ENCODE data around the gene HLA-DQA1.
"Not testable (repeated sequence)": the region's sequence is repeated elsewhere in the genome, so short reads cannot be mapped to it uniquely, and the experiment has no call there.

HLA-DQA1 gene

GRCh38 chr6:32637219-32637880 is at the start of gene HLA-DQA1:
Gene HLA-DQA1, plus strand, starts transcription at chr6:32637406. Its CDS starts 53 bp downstream, at chr6:32637459.
- DNase-seq = no peak

- DNase-seq = no peak
Measured at GRCh38 chr6:32588156-32588555, 49.0 kb upstream of the HLA-DQA1 start.

- DNase-seq = peak; percentile 19
Measured at GRCh38 chr6:32589596-32590449, 47.4 kb upstream of the HLA-DQA1 start, which contains the start of gene HLA-DRB1. Gene HLA-DRB1, minus strand, starts transcription at chr6:32589848. Its CDS starts 106 bp downstream, at chr6:32589742.

- DNase-seq = not testable (repeated sequence)
Measured at GRCh38 chr6:32590713-32591112, 46.5 kb upstream of the HLA-DQA1 start.

- DNase-seq = no peak
Measured at GRCh38 chr6:32597024-32597423, 40.2 kb upstream of the HLA-DQA1 start.

GRCh38 chr6:32602383-32602782 is 34.8 kb upstream of the HLA-DQA1 start:
- no peak for DNase-seq

GRCh38 chr6:32603222-32603621 is 34.0 kb upstream of the HLA-DQA1 start:
- no peak for DNase-seq

GRCh38 chr6:32603888-32604287 is 33.3 kb upstream of the HLA-DQA1 start:
- no peak for DNase-seq

GRCh38 chr6:32604434-32604877 is 32.8 kb upstream of the HLA-DQA1 start:
- DNase-seq = no peak

GRCh38 chr6:32607263-32607987 is 29.8 kb upstream of the HLA-DQA1 start:
- DNase-seq = no peak

- no peak for DNase-seq
Measured at GRCh38 chr6:32607988-32608298, 29.3 kb upstream of the HLA-DQA1 start.

GRCh38 chr6:32608362-32608761 is 28.8 kb upstream of the HLA-DQA1 start:
- no peak for DNase-seq

- no peak for DNase-seq
Measured at GRCh38 chr6:32609391-32609730, 27.8 kb upstream of the HLA-DQA1 start.

GRCh38 chr6:32609731-32610640 is 27.2 kb upstream of the HLA-DQA1 start:
- peak; percentile 51 for DNase-seq

- DNase-seq = no peak
Measured at GRCh38 chr6:32610682-32611296, 26.4 kb upstream of the HLA-DQA1 start.

- no peak for DNase-seq
Measured at GRCh38 chr6:32613475-32613874, 23.7 kb upstream of the HLA-DQA1 start.

- no peak for DNase-seq
Measured at GRCh38 chr6:32614366-32615081, 22.7 kb upstream of the HLA-DQA1 start.

GRCh38 chr6:32615885-32616532 is 21.2 kb upstream of the HLA-DQA1 start:
- no peak for DNase-seq

- DNase-seq = no peak
Measured at GRCh38 chr6:32617751-32618150, 19.5 kb upstream of the HLA-DQA1 start.

GRCh38 chr6:32621372-32621771 is 15.8 kb upstream of the HLA-DQA1 start:
- no peak for DNase-seq

All from stimulated activated CD4-positive, alpha-beta T cell treated with anti-CD3 and anti-CD28 coated beads, Interleukin-15, amount 100 ng/mL, for 24 hours (primary cell).